HG02981 (cell line): Measurements from ENCODE around the gene COG7.
"Not testable (repeated sequence)": the region's sequence is repeated elsewhere in the genome, so short reads cannot be mapped to it uniquely, and the experiment has no call there.

Experiments
- ATAC-seq: cut with Tn5 transposase; IDR thresholded peaks from one replicate; pipeline ENCODE4 v1.9.1; 2021; ENCODE audit warnings: mild to moderate bottlenecking, moderate library complexity; ENCODE audit not compliant: unreplicated experiment

Gene COG7

DNA sequence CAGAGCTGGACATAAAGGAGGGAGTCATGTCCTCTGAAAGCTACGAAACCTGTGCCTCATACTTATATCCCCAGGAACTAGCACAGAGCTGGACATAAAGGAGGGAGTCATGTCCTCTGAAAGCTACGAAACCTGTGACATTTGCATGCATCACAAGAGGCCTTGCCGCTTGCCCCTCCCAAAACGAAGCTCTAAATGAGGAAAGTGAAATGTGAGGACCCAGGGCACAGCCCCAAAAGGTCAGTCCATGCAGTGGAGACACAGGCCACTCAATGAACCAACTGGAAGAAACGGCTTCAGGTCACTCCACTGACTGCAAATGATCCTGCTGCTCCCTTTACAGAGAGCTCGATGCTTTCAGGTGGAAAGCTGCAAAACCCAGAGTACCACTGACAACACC is 38.3 kb downstream of the COG7 start:
- no peak for ATAC-seq

DNA sequence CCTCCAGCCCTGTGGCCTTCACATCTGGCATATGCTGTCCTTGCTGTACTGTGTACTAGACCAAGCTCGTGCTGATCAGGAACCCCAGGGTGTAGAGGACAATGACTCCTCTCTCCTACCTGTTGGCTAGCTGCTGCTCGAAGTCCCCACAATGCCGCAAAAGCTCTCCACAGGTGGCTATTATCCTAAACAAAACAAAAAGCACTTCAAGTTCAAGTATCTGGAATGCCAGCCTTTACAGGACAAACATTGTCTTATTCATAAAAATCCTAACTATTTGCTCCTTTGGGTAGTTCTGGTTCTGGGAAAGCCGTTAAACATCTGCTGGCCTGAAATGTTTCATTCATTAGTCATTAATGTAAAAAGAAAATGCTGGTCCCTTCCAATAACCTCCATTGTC is 42.8 kb downstream of the COG7 start:
- ATAC-seq = no peak

DNA sequence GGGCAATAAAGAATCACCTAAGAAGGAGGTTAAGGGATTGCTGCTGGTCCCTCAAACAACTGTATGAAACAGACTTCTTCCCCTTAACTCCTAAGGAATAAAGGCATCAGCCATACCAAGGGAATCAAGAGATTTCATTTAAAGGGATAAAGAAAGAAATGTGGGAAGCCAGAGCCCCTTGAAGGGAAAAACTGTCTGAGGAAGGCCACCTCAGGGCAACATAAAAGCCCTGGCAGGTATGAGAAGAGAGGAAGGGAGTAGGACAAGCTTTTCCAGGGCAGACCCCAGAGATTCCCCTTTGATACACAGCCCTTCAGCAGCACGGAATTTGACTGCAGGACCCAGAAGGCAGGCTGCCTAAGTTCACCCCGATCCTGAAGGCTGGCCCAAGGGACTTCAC is 43.5 kb downstream of the COG7 start:
- ATAC-seq = no peak

DNA sequence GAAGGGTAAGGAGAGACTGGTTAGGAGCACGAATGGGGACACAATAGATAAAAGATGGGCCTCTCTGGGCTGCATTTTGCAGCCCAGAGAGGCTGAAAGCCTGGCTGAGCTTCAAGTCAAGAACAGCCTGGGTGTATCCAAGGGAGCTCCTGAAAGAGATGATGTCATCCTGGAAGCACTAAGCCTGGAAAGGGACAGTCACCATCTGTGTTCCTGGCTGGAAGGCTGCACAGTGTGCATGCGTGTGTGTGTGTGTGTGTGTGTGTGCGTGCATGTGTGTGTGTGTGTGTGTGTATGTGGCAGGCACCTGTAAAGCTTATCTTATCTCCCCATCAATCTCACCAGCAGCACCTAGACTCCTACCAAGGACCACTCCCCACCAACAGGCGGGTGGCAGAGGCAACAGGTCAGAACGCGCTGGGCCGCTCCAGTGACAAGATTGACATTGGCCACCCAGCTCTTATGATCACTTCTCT is 44.1 kb downstream of the COG7 start:
- ATAC-seq = no peak

DNA sequence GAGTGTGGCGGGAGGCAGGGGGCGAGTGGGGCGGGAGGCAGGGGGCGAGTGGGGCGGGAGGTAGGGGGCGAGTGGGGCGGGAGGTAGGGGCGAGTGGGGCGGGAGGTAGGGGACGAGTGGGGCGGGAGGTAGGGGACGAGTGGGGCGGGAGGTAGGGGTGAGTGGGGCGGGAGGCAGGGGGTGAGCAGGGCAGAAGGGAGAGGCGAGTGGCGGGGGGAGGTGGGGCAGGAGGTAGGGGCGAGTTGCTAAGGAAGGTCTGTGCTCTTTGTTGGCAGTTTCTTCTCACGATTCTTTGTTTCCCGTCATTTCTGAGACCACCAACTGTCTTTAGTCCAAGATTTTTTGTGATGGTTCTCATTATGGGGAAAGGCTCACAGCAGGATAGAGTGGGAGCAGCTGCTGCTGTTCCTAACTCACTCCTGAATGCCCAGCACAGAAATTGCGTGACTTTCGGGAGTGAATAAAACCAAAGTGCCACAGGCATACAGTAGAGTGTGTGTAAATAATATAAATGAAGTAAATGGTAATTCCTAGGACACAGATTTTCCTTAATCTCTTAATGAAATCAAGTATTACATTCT is 44.7 kb downstream of the COG7 start:
- no peak for ATAC-seq

DNA sequence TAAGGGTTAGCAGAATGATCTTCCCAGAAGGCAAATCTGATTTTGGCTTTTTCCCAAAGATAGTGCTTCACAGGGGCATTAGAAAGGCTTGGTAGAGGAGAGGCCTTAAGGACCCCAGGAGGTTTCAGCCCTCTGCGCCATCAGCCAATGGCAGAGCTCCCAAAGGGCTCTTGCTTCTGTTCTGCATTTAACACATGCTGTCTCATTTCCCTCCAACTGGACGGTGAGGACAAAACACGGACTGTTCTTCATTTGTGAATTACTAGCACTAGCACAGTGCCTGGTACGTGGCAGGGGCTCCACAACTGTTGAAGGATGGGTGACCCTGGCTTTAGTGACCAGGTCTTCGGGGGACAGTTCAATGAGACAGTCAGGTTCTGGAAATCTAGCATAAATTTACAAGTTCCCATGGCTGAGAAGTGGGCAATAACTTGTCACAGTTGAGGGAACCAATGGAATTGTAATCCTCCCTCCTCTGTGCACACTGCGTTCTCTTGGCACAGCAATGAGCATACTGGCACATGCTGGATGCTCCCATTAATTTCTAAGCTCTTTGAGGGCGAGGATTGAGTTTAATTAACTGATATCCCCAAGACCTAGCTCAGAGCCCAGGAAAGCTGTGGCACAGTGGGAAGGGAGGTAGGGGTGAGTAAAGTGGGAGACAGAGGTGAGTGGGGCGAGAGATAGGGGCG is 45.4 kb downstream of the COG7 start:
- no peak for ATAC-seq

DNA sequence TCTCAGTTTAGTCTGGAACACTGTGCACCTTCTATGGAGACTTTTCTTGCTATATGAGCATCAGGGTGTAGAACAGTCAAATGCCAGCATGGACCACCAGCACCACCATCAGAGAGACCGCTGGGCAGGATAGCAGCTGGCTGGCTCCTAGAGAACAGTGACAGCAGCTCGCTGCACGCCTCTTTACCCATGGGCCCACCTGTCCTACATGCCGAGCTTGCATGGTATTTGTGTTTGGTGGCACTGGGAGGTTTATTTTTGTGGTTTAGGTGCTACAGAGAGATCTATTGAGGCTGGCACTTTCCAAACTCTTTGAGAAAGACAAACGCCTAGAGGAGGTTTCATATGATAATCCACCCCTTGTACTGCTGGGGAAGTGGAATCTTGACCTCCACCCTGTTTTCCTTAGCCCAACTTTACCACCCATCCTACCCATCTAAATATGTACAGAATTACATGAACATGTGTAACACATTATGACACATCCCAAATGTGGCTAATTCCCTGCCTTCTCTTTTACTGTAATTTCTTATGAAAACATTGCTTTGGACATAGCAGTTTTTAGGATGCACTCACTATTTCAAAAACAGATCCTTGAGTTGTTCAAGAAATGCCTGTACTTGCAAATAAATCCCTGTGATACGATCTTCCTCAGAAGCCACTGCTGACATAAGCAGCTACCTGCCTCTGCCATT is 46.3 kb downstream of the COG7 start:
- ATAC-seq = no peak

DNA sequence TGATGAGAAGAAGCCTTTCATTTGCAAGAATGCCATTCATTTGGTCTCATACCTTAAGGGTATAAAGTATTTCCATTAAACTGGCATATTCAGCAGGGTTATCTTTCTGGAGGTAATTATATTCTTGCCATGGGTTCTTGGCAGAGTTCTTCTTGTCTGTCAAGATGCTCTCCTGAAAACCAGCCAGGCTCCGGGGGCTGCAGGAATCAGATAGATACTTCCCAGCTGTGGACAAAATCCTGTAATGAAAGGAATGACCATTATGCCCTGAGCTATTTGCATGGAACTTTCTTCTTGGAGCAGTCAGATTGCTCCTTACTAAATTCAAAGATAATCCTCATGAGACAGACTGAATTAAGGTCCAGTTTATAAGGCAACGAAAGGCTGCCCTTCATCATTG is 47.0 kb downstream of the COG7 start:
- ATAC-seq = no peak

DNA sequence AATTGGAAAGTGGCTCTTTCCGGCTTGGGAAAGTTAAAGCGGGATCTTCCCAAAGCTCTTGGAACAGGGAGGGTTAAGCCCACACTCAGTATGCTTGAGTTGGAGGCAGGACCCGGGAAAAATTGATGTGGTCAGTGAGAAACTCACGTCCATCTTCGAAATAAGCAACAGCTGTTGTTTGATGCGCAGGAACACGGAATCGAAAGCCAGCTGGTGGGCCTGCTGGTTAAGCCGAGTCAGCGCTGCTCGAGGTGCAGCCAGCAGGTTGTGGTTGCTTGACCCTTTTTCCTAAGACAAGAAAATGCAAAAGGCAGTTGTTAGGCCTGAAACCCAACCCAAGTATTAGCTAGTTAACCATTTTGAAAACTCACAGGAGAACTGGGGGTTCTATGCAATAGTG is 49.4 kb downstream of the COG7 start:
- no peak for ATAC-seq

DNA sequence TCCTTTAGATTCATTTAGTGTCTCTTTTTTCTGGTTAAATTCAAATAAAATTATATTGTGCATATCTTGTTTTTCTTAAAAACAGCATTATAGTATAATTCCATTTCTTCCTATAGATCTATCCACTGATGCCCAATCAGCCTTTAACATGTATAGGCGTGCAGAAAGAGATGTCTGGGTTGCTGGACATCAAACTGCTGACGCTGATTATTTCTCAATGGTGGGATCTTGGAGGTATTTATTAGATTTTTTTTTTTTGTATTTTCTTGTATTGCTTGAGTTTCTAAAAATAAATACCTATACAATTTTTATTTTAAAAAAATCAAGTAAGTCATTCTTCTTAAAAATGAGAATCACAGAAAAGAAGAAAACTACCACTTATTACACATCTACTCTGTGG is 50.9 kb downstream of the COG7 start:
- ATAC-seq = no peak

DNA sequence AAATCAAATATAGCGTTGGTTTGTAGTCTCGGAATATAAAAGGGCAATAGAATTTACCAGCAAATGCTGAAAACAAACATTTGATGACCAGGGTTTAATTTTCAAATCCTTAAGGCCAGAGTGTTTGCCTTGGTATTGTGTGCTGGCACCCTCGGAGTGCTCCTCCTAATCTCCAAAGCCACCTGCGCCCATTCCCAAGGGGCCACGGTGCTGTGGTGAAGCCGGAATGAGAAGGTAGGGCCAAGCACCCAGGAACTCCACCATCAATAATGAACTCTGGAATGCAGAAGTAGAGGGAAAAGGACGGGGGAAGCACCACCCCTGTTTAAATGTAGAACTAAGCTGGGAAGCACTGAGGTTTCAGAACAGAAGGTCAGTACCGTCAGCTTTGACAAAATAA is 51.9 kb downstream of the COG7 start:
- ATAC-seq = no peak

DNA sequence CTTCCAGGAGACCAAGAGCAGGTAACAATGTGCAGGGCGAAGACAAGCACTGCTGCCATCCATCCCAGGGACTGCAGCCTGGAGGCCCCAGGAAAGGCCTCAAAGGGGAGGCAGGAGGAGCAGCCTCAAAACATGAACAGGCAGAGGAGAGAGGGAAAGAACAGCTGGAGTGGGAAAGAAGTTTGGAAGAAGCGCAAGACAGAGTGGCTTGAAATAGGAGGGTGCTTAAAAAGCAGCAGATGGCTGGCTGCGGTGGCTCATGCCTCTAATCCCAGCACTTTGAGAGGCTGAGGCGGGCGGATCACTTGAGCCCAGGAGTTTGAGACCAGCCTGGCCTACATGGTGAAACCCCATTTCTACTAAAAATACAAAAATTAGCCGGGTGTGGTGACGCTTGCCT is 52.5 kb downstream of the COG7 start:
- not testable (repeated sequence) for ATAC-seq

DNA sequence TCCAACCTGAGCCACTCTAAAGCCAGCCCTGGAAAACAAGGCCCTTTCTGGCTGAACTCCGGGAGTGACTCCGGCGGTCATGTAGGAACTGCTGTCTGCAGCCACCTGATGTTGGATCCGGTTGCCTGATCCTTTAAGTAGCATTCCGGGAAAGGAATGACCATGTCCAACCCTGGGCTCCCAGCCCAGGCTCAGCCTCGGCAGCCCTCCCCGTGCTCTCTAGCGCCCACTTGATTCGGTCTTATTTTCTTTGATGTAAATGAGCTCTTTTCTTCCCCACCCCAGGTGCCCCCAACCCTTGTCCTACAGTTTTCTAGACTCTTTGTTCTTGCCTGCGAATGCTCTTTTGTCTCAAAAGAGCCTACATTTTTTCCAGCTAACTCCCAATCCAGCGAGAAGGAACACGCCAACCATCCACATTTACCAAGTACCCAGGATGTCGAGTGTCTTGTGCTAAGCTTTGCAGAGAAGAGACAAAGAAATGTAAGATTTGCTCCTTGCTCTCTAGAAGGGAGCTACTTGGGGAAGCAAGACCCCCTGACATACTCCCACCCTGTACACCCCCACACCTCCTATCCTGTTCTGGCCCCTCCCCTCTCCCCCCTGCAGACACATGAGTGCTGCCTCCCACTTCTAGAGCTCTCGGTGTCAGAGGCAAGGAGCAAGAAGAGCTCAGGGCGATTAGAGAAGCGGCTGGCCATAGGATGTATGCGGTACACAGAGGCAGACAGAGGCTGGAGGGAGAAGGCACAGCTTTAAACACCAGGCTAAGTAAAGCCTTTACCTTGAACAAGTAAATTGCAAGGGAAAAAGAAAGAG is 53.8 kb downstream of the COG7 start:
- no peak for ATAC-seq

DNA sequence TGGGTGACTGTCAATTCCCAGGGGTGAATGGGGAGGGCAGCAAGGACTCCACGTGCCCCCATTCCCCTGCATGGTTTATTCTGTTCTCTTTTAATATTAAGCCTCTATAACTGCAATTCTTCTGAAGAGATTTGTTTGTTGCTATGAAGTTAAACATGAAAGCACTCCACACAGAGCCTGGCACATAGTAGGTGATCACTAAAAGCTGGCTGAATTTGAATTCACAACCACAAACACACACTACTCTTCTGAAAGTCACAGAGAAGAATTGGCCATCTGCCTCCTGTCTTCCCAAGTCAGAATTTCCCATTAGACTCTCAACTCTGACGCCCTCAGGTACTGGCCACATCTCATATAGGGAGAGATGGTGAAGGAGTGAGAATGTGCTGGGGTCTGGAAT is 55.5 kb downstream of the COG7 start:
- ATAC-seq = no peak

DNA sequence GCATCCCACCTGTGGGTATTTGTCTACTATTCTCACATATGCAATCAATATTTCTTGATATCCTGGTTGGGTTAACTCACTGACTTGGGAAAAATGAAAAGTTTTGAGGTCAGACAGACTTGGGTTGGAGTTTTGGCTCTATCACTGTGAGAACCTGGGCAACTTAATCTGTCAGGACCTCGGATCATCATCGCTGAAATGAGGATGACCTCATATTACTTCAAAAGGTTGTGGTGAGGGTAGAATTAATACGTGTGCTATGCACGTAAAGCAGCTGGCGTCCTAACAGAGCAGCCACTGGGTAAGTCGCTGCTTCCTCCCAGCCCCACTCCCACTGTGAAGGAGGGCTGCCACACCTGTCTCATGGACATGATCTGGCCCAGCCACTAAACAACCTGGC is 57.3 kb downstream of the COG7 start:
- ATAC-seq = no peak

DNA sequence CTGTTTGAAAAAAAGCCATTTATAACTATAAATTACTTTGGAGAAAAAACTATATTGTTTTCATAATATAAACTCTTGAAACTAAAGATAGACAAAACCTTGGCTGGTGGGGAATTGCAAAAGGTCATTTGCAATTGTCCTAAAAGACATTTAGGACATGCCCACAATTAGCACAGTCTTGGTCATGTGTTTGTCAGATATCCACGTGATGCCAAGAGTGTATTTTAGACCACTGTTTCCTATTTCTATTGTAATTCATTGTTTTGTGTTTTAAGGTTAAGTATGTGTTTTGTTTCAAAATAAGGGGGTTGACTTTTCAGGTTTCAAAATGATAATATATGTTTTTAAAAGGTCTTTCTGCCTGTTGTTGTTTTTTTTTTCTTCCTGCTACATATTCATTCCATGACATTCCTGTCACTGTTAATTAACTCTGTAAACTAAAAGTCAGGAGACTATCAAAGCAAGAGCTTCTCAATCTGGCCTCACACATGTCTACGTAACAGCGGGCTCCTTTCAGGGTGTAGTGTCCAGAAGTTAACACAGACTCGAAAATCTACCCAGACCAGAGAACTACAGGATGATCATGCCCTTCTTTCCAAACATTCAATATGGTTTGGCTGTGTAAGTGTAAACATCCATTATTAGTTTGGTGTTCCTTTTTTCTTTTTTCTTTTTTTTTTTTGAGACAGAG is 58.7 kb downstream of the COG7 start:
- no peak for ATAC-seq

DNA sequence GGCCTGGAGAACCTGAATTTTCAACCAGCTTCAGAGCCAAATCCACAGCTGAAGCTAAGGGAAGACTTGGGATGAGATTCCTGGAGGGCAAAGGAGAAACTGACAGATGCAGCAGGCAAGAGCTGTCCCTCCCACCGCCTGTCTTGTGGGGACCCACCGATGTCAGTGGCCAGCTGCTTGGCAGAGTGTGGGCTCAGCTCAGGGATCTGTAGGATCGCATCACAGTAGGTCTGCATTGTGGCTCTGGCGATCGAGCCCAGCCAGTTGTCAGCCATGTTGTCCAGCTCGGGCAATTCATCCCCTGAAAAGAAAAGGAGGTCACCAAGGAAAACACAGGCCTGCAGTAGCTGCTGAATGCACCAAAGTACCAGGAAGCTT is 60.8 kb downstream of the COG7 start:
- no peak for ATAC-seq

DNA sequence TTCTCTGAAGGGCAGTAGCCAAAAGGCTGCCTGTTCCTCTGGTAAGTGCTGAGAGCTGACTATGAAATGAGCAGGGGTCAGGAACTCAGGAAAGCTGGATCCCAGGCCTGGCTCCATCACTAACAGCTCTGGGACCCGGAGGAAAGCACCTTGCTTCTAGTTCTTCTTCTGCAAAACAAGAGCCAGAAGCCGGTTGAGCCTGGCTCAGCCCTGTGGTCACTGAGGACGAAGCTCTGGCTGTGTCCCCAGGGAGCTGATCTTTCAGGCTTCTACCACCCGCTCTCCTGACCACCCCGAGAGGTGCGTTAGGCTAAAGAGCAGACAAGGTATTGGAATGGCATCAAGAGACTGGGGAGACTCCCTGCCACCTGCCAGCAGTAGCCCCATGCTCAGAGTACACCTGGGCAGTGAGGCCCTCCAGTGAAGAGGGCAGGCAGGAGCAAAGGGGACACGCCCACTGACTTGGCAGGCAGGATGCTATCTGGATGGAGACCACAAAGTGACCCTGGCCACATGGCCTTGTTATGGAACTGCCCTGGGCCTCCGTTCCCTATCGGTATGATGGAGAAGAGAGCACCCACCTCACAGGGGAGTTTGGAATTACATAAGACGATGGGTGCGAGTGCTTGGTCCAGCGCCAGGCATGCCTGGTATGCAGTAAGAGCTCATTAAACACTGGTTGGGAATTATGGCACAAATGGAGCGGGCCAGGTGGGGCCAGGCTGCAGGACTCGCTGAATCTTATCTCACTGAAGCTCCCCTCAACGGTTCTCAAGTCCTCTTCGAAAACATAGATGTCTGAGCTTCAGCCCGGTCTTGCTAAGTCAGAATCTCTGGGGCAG is 61.4 kb downstream of the COG7 start:
- no peak for ATAC-seq

DNA sequence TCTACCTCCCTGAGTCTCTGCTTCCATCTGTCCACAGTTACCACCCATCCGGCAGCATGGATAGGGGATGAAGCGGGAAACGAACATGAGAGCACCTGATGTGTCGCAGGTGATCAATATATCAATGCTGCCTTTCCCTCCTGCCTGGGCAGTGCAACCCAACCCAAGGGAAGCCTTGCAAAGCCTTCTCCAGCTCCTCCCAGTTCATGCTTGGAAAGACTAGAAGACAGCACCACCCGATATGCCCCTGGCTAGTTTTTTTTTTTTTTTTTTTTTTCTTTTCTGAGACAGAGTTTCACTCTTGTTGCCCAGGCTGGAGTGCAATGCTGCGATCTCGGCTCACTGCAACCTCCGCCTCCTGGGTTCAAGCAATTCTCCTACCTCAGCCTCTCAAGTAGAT is 63.1 kb downstream of the COG7 start:
- ATAC-seq = not testable (repeated sequence)

DNA sequence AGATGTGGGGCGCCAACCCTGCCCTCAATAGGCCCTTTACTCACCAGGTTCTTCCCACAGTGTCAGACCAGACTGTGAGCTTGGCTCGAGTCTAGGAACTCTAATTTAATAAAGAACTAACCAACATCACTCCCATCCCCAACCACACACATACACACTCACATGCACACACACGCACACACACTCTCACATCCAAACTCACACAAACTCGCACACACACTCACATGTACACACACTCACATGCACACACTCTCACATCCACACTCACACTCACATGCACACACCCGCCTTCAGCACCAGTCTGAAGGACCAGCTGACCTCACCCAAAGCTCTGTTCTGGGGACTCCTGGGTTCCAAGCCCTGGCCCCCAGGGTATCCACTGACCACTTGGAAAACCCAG is 63.8 kb downstream of the COG7 start:
- no peak for ATAC-seq
